GM18517 (cell line): ENCODE results near the gene GAB4.

Experiments
- ATAC-seq: cut with Tn5 transposase; IDR thresholded peaks from one replicate; pipeline ENCODE4 v1.9.1; 2021; ENCODE audit warnings: mild to moderate bottlenecking, moderate library complexity; ENCODE audit not compliant: unreplicated experiment

The GAB4 gene

GRCh38 chr22:16989915-16990314 lies 18.1 kb downstream of the GAB4 start:
- no peak for ATAC-seq

GRCh38 chr22:16988257-16988656 lies 19.8 kb downstream of the GAB4 start:
- no peak for ATAC-seq

- no peak for ATAC-seq
Observed at GRCh38 chr22:16987822-16988221, 20.2 kb downstream of the GAB4 start.

GRCh38 chr22:16975155-16975885 lies 32.7 kb downstream of the GAB4 start:
- ATAC-seq = no peak

- ATAC-seq = no peak
Observed at GRCh38 chr22:16974298-16975084, 33.5 kb downstream of the GAB4 start.

GRCh38 chr22:16973591-16974297 lies 34.3 kb downstream of the GAB4 start:
- ATAC-seq = no peak

GRCh38 chr22:16972311-16972710 lies 35.7 kb downstream of the GAB4 start:
- no peak for ATAC-seq

GRCh38 chr22:16970446-16970845 lies 37.6 kb downstream of the GAB4 start:
- ATAC-seq = no peak

- no peak for ATAC-seq
Observed at GRCh38 chr22:16969508-16970327, 38.3 kb downstream of the GAB4 start.

GRCh38 chr22:16968218-16968595 lies 39.8 kb downstream of the GAB4 start:
- ATAC-seq = no peak

GRCh38 chr22:16967453-16968217 lies 40.4 kb downstream of the GAB4 start:
- ATAC-seq = no peak

- ATAC-seq = no peak
Observed at GRCh38 chr22:16966251-16966650, 41.8 kb downstream of the GAB4 start.

GRCh38 chr22:16965560-16965959 lies 42.5 kb downstream of the GAB4 start:
- ATAC-seq = no peak

- ATAC-seq = no peak
Observed at GRCh38 chr22:16965083-16965482, 42.9 kb downstream of the GAB4 start.

- no peak for ATAC-seq
Observed at GRCh38 chr22:16964366-16964765, 43.7 kb downstream of the GAB4 start.

GRCh38 chr22:16963189-16963945 lies 44.7 kb downstream of the GAB4 start:
- no peak for ATAC-seq

GRCh38 chr22:16962501-16962900 lies 45.5 kb downstream of the GAB4 start:
- no peak for ATAC-seq

GRCh38 chr22:16961477-16962186 lies 46.4 kb downstream of the GAB4 start:
- ATAC-seq = no peak

- no peak for ATAC-seq
Observed at GRCh38 chr22:16960884-16961249, 47.2 kb downstream of the GAB4 start.
